Neural cell (in vitro differentiated cells): ENCODE data around the gene CTNNA2.

ENCODE experiments used
- CTCF ChIP-seq: fragments of 450-650 bp; IDR thresholded peaks from 2 replicates; pipeline ENCODE4 v1.5.1; 2014; ENCODE audit warnings: antibody characterized with exemption, mild to moderate bottlenecking, moderate library complexity; ENCODE audit not compliant: poor library complexity, severe bottlenecking
- EP300 ChIP-seq: fragments of 450-650 bp; conservative IDR thresholded peaks from 2 replicates; pipeline ENCODE4 v1.6.1; 2014; ENCODE audit warnings: antibody characterized with exemption, mild to moderate bottlenecking, moderate library complexity; ENCODE audit not compliant: poor library complexity, severe bottlenecking
- POLR2AphosphoS5 ChIP-seq: IDR thresholded peaks from 2 replicates; pipeline ENCODE4 v1.6.1; 2012
- REST ChIP-seq: IDR thresholded peaks from 2 replicates; pipeline ENCODE4 v1.6.1; 2012; ENCODE audit warnings: borderline replicate concordance

- TF ChIP-seq CTCF (no peak), REST (peak; percentile 92), POLR2AphosphoS5 (peak; percentile 99), EP300 (peak; percentile 79)
Observed at GRCh38 chr2:80002568-80003157, 489.8 kb downstream of the CTNNA2 start.
